Hypothalamus (tissue), 51 donors: ENCODE data around the gene GOSR1.
"Not testable (repeated sequence)": the region's sequence is repeated elsewhere in the genome, so short reads cannot be mapped to it uniquely, and the experiment has no call there.

Experiments
- DNase-seq, 51 donors: peaks; one replicate each; lab custom pipeline; 2025; lab: John Stamatoyannopoulos, UW

The GOSR1 gene

DNA sequence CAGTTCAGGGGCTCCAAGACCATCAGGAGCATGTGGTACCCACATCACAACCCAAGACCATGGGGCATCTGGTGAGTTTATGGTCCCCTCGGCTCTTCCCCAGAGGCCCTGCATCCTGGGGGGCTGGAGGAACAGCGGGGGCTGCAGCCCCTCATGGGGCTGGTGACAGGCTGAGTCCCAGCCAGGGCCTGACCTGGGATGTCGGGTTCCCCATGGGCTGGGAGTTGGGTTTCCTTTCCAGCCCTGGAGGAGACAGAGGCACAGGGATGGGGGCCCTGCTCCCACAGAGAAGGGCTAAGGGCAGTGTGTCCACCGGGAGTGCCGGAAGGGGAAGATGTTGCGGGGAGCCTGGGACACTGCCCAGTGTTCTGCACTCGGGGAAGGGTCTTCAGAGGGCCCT, 82.4 kb downstream of the GOSR1 start:
- DNase-seq = no peak

DNA sequence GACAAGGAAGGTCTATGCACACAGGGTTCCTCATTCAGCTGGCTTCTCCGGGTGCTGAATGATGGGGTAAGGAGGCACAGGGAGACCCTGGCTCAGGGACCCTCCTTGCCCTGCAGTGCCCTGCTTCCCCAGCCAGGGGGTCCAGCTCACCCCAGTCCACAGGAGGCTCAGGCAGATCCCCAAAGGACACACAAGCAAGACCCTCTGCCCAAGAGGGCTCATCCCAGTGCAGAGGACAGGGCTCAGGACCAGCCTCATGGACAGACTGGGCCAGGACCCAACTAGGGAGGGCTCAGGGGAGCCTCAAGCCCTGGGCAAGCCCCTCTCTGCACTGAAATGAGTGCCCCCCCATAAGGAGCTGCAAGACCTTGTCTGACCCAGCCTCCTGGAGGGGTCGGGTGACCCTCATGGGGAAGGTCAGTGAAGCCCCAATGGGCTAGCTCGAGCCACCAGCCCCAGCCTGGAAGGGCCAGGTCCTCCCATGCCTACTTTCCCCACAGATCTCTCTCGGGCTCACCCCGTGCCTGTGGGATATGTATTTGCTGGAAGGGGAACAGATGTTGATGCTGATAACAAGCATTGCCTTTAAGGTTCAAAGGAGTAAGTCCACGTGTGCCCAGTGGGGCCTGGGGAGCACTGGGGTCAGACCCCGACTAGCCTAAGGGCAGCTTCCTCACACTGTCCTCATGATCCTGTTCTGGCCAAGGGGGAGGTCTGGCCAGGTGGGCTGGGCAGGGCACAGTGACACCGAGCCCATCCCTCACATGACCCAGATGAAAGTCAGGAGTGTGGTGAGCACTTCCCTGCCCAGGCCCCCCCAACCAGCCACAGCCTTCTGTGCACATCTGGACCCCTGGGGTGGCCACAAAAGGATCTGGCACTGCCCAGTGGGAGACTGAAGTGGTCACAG, 83.2 kb downstream of the GOSR1 start:
- DNase-seq = not testable (repeated sequence)

DNA sequence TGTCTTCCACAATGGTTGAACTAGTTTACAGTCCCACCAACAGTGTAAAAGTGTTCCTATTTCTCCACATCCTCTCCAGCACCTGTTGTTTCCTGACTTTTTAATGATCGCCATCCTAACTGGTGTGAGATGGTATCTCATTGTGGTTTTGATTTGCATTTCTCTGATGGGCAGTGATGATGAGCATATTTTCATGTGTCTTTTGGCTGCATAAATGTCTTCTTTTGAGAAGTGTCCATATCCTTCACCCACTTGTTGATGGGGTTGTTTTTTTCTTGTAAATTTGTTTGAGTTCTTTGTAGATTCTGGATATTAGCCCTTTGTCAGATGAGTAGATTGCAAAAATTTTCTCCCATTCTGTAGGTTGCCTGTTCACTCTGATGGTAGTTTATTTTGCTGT, 84.6 kb downstream of the GOSR1 start:
- DNase-seq = not testable (repeated sequence)

DNA sequence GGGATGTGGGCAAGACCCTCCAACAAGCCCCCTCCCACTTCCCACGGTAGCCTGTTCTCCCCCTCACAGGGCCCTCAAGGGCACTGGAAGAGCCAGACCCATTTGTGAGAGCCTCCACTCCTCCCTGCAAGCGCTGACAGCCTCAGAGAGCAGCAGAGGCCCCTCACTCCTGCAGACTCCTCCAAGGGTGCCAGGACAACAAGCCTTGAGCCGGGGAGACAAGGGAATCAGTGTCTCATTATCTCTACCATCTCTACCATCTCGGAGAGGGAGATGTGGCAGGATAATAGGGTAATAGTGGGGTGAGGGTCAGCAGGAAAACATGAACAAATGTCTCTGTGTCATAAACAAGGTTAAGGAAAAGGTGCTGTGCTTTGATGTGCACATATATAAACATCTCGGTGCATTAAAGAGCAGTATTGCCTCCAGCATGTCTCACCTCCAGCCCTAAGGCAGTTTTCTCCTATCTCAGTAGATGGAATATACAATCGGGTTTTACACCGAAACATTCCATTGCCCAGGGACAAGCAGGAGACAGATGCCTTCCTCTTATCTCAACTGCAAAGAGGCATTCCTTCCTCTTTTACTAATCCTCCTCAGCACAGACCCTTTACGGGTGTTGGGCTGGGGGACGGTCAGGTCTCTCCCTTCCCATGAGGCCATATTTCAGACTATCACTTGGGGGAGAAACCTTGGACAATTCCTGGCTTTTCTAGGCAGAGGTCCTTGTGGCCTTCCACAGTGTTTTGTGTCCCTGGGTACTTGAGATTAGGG, 86.1 kb downstream of the GOSR1 start:
- not testable (repeated sequence) for DNase-seq

DNA sequence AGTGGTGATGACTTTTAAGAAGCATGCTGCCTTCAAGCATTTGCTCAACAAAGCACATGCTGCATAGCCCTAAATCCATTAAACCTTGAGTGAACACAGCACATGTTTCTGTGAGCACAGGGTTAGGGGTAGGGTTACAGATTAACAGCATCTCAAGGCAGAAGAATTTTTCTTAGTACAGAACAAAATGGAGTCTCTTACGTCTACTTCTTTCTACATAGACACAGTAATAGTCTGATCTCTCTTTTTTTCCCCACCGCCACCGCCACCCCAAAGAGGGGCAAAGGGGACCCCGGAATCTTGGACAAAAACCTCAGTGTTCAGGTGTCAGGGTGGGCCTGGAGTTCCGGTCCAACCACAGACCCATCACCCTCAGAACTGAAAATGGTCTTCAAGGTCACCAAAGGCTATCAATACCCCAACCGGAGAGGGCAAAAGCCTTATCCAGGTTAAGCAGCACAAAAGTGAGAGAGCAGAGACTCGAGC, 86.7 kb downstream of the GOSR1 start:
- DNase-seq = not testable (repeated sequence)

DNA sequence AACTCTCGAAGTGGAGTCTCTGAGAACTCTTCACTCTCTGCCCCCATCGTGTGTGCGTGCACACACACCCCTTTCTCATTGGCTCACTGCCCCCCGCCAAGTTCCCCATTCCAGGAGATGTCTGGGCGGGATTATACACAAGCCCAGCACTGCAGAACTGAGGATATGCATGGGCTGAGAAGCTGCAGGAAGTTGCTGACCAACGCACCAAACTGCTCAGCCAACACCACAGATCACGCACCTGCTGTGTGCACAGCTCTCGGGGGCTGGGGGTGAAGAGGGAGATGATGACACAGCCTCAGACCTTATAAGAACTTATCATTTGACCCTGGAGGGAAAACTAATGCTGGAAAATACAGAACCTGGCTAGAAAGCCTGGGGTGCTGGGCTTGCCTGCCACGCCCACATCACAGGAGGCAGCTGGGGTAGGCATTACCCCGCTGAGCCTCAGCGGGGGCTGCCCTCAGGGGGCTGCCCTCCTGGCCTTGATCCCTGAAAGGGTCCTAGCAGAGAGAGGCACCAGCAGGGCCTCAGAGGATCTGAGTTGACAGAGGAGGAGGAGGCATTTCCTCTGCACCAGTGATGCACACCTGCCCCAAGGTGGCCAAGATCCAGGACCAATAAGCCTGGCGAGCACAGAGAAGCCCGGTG, 87.3 kb downstream of the GOSR1 start:
- peak in 28 of 51 donors; percentile 3 to 61 (median 34) for DNase-seq

DNA sequence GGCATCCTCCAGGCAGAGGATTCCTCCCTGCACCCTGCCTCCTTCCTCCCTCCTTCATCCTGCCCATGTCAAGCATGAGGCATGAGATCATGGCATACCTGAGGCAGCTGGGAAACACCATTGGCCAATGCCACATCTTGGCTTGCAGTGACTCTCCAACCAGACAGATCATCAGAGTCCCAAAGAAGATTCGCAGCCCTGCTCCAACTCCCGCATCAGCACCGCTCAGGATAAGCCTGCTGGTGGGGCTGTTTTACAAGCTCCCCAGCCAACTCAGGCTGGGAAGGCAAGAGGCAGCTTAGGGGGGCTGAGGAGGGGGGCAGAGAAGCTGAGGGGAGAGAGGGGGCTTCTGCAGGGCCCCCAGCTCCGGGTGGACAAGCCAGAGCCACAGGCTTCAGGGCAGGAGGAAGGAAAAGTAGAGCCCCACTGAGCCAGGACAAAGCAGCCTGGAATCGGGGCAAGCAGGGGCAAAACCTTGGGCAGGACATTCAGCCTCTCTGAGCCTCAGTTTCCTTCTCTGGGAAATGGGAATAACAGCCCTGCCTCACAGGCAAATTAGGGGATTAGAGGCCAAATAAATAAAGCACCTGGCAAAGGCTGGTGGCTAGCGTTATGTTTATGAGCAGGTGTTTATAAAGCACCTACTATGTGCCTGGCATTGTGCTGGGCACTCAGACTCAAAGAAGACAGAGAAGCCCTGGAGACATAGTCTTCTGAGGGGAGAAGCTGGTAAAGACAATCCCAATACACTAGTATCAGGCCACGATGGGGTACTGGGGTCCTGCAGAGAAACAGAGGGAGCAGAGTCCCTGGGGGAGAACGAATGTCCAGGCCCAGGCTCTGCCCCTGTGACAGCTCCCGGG, 88.1 kb downstream of the GOSR1 start:
- no peak for DNase-seq

DNA sequence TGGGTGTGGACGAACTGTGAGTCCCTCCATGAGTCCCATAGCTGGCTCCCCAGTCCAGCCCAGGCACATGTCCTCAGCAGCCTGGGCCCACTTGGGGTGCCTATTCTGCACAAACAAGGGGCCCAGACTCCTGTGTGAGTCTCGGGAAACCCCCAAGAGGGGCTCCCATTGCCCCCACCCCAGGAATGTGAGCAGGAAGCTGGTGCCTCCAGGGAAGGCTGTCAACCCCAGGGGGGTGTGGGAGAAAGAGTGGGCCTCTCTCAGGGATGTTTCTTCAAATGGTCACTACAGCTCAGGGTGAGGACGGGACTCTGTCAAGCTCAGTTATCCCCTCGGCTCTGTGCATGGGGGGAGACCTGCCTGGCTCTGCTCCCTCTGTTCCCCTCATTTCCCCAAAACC, 88.9 kb downstream of the GOSR1 start:
- DNase-seq = not testable (repeated sequence)

DNA sequence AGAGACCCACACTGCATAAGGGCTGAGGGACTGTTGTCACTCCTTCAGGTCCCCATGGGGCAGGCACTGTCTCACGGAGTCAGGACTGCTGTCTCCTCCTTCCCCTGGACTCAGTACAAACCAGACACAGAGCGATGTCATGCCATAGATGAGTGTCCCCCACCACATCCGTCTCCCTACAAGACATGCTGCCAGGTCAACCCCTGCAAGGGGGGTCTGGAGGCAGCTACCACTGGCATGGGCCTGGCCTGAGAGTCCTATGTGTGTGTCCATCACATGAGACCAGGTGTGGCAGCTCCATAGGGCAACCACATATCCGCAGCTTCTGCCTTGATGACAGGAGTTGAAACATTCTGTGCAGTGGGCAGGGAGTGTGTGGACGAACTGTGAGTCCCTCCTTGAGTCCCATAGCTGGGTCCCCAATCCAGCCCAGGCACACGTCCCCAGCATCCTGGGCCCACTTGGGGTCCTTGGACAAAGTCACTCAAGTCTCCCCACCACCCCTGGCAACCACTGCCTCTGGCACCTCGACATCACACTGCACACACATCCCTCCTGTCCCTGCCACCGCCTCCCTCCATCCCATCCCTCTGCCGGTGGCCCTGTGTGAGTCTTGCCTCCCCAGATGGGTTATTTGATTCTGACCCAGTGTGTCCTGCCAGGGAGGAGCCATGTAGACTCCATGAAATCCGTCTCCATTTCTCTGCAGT, 89.5 kb downstream of the GOSR1 start:
- not testable (repeated sequence) for DNase-seq

DNA sequence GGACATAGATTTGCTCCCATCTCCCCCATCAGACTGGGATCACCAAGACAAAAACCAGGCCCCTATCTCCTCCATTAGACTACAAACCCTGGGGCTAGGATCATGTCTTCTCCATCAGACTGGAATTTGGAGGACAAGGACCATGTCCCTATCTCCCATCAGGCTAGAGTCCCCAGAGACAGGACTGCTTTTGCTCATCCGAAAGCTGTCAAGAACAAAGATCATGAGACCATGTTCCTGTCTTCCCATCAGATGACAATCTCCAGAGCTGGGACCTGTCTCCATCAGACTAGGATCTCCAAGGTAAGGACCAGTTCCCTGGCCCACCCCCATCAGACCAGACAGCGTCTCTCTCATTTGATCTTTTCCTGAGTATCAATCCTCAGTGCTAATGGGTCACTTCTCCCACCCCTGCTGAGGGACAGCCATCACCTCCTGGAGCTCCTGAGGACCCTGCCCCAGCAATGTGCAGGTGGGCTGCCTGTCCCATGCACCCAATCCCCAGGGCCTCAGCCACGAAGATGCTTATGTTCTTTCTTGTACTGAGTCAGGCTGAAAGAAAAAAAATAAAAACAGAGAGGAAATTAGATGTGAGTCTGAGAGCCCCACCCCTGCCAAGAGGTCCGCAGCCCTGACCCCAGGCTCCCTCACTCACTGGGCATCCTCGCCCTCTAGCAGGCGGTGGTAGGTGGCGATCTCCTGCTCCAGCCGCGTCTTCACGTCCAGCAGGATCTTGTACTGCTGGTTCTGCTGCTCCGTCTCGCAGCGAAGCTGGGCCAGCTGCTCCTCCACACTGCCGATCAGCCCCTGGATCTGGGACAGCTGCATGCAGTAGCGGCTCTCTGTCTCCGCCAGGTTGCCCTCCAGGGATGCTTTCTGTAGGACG, 90.3 kb downstream of the GOSR1 start:
- no peak for DNase-seq

DNA sequence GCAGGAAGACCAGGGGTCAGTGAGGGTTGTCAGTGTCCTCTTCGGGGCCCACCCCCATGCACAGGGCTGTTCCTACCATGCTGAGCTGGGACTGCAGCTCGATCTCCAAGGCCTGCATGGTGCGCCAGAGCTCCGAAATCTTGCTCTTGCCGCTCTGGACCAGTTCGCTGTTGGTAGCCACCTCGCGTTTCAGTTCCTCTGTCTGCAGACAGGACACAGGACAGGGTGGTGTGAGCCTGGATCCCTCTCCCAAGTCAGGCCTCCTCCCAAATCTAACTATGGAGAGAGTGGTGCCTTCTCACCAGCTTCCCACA, 90.9 kb downstream of the GOSR1 start:
- peak in 1 of 51 donors; percentile 5 for DNase-seq

DNA sequence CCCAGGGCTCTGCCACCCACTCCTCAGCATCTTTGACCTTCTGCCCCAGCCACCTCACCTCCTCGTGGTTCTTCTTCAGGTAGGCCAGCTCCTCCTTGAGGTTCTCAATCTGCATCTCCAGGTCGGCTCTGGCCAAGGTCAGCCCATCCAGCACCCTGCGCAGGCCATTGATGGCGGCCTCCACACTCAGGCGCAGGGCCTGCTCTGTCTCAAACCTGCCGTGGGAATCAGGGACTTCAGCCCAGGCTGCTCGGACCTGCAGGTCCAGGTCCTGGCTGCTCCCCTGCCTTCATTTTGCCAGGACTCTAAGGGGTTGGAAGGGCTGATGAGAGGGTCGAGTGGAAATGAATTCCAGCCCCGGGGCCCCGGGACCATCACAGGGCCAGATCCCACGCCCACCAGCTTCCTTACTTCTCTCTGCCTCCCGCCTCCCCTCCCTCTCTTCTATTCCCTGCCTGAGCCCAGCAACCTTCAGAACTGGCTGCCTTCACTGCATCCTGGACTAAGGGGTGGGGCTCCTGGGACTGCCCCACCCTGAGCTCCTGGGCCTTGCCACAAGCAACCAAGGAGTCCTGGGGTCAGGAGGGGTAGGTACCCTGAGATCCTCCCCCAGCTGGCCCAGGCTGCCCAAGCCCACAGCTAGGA, 92.4 kb downstream of the GOSR1 start:
- not testable (repeated sequence) for DNase-seq

DNA sequence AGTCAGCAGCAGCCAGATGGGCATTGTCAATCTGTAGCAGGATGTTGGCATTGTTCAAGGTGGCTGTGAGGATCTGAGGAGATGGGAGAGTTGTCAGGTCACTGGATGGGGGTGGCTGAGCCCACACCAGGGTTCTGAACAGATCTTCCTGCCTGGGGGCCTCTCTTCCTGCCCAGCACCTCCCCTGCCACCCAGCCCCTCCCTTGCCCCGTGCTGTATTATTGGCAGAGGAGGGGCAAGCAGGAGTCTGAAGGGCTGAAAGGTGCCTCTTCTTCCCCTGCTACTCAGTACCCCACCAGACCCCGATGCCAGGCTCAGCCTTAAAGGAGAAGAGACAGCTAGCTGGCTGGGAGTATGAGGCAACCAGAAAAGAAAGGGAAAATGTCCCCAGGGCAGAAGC, 93.0 kb downstream of the GOSR1 start:
- DNase-seq = no peak

DNA sequence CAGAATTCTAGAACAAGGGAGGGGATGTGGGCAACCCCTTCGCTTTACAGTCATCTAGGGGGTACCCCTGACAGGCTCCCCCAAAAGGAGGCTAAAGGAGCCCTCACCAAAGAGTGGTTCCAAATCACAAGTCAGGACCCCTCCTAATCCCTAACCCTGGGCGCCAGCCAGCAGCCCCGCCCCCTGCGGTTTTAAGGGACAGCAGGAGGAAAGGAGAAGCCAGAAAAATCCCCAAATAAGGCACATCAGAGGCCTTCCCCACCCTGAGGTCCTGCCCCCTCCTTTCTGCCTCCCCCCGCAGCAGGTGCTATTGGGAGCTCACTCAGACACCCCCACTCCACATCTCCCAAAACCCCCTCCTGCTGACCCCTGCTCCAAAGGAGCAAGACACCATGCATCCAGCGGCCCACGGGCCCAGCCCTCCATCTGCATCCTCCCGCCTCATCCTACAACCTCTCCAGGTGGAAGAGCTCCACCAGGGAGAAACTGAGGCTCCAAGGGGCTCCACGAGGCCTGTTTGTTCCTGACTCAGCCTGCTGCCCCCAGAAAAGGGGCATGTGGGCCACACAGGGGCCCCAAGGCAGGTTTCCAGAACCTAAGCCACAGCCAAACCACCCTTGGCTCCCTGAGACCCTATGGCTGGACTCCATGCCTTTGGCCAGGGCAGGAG, 93.5 kb downstream of the GOSR1 start:
- no peak for DNase-seq

DNA sequence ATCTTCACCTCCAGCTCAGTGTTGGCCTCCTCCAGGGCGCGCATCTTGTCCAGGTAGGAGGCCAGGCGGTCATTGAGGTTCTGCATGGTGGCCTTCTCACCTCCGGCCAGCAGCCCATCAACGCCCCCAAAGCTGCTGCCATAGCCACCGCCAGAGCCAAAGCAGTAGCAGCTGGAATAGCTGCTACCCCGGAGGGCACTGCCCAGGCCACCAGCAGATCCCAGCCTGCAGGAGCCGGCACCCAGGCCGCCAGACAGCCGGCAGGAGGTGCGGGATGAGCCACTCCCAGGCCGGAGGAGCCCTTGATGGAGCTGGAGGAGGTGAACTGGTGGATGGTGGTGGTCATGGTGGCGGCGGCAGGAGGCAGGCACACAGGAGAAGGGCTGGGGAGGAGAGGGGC, 94.2 kb downstream of the GOSR1 start:
- DNase-seq = not testable (repeated sequence)

DNA sequence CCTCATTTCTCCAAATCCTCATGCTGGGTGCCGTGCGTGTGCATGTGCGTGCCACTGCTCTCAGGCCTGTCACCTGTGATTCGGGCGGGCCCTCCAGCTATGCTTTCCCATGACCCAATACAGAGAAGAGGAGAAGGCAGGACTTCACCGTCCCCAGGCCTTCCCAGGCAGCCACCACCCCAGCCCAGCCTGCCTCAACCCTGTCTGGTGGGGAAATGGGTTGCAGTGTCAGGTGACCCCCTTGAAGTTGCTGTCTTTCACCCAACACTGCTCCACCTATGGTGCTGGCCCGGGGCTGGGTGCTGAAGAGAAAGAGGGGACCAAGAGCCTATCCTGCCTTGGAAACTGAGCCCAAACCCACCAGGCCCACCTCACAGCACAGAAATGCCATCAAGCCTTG, 94.7 kb downstream of the GOSR1 start:
- no peak for DNase-seq
